Endodermal cell (in vitro differentiated cells): ENCODE results near the gene F2RL1. TPM values are rescaled to one million over a fixed set of nuclear protein-coding genes. Genes with fewer than 3 reads are reported as not detected.

Experiments used
- DNase-seq: peaks from one replicate; pipeline ENCODE4 v3.0.0-alpha.2; 2017
- H3K27ac ChIP-seq: 2 replicates; pipeline ENCODE4 v1.5.1; 2013; ENCODE audit warnings: mild to moderate bottlenecking, low read depth, low read length, moderate library complexity
- H3K27me3 ChIP-seq: 2 replicates; pipeline ENCODE4 v1.6.1; 2013; ENCODE audit warnings: mild to moderate bottlenecking, low read length, moderate library complexity; ENCODE audit not compliant: insufficient read depth, control insufficient read depth, poor library complexity, severe bottlenecking
- H3K36me3 ChIP-seq: 2 replicates; pipeline ENCODE4 v1.7.0; 2013; ENCODE audit warnings: mild to moderate bottlenecking, low read length, moderate library complexity; ENCODE audit not compliant: control insufficient read depth, insufficient read depth
- H3K4me1 ChIP-seq: one replicate; pipeline ENCODE4 v1.7.0; 2013; ENCODE audit warnings: low read length; ENCODE audit not compliant: control insufficient read depth, insufficient read depth
- H3K4me3 ChIP-seq: 2 replicates; pipeline ENCODE4 v1.5.1; 2013; ENCODE audit warnings: mild to moderate bottlenecking, low read length, moderate library complexity
- H3K9ac ChIP-seq: 2 replicates; pipeline ENCODE4 v1.6.1; 2013; ENCODE audit warnings: mild to moderate bottlenecking, low read length, moderate library complexity; ENCODE audit not compliant: poor library complexity, severe bottlenecking; ENCODE audit errors: extremely low read depth
- H3K9me3 ChIP-seq: 2 replicates; pipeline ENCODE4 v1.6.1; 2013; ENCODE audit warnings: mild to moderate bottlenecking, low read length, moderate library complexity; ENCODE audit not compliant: control insufficient read depth
- H3K27ac Mint-ChIP-seq: 2 replicates; pipeline ENCODE4 v1.8.0; 2020; ENCODE audit warnings: mixed read lengths
- H3K27me3 Mint-ChIP-seq: 2 replicates; pipeline ENCODE4 v1.8.0; 2021; ENCODE audit warnings: mild to moderate bottlenecking, mixed read lengths; ENCODE audit not compliant: insufficient read depth
- H3K36me3 Mint-ChIP-seq: 2 replicates; pipeline ENCODE4 v1.8.0; 2020; ENCODE audit warnings: low read depth, mixed read lengths
- H3K4me1 Mint-ChIP-seq: 2 replicates; pipeline ENCODE4 v1.8.0; 2020; ENCODE audit warnings: mixed read lengths
- H3K4me3 Mint-ChIP-seq: 2 replicates; pipeline ENCODE4 v1.8.0; 2020; ENCODE audit warnings: mild to moderate bottlenecking, moderate library complexity, mixed read lengths
- H3K9me3 Mint-ChIP-seq: 2 replicates; pipeline ENCODE4 v1.8.0; 2020; ENCODE audit warnings: mild to moderate bottlenecking, mixed read lengths
- WGBS, 2 experiments: methylation state at CpG; one replicate each; pipeline versions ENCODE4 v1.1.5 to v1.1.7; 2013; ENCODE audit warnings: missing lambda C conversion rate in 2 of 2, mixed read lengths in 1 of 2; ENCODE audit not compliant: insufficient coverage in 1 of 2, insufficient read length in 1 of 2; 5-methylcytosine and 5-hydroxymethylcytosine counted together
- total RNA-seq, 2 donors: library from RNA; stranded (reverse); fragmentation: NEBNext Ultra II Directional in 1 of 2; extraction: Animal tissue kit (Norgen Biotek cat#: 25700) in 1 of 2; gene quantifications; 2 replicates in 1 of 2; 3 replicates in 1 of 2; pipeline ENCODE4 v1.2.1, GENCODE V29; 2021
- TF ChIP-seq, protein P1 (sequence below): fragments of 200-600 bp; sonication (generic); conservative IDR thresholded peaks from 2 replicates; pipeline ENCODE4 v1.5.0; 2021; ENCODE audit warnings: antibody characterized with exemption, mild to moderate bottlenecking

F2RL1 gene
- total RNA-seq, 2 donors from 2014 or later: 13.4 to 18.2 TPM

GRCh38 chr5:76831110-76831452, 12.3 kb downstream of the F2RL1 start:
- Histone ChIP-seq H3K27ac (no peak overlapping the region), H3K4me3 (no peak overlapping the region), H3K9me3 (no peaks in the 10 kb centered on the region), H3K4me1 (no peaks in the 10 kb centered on the region), H3K27me3 (no peaks in the 10 kb centered on the region), H3K9ac (no peak overlapping the region), H3K36me3 (peaks cover 8% of the 10 kb centered on the region)
- Mint-ChIP-seq H3K27ac (no peak overlapping the region), H3K9me3 (no peaks in the 10 kb centered on the region), H3K27me3 (no peaks in the 10 kb centered on the region), H3K4me3 (no peak overlapping the region), H3K36me3 (peaks cover 17% of the 10 kb centered on the region), H3K4me1 (peaks cover 8% of the 10 kb centered on the region)
- peak; percentile 49 for DNase-seq
- TF ChIP-seq, protein P1, sequence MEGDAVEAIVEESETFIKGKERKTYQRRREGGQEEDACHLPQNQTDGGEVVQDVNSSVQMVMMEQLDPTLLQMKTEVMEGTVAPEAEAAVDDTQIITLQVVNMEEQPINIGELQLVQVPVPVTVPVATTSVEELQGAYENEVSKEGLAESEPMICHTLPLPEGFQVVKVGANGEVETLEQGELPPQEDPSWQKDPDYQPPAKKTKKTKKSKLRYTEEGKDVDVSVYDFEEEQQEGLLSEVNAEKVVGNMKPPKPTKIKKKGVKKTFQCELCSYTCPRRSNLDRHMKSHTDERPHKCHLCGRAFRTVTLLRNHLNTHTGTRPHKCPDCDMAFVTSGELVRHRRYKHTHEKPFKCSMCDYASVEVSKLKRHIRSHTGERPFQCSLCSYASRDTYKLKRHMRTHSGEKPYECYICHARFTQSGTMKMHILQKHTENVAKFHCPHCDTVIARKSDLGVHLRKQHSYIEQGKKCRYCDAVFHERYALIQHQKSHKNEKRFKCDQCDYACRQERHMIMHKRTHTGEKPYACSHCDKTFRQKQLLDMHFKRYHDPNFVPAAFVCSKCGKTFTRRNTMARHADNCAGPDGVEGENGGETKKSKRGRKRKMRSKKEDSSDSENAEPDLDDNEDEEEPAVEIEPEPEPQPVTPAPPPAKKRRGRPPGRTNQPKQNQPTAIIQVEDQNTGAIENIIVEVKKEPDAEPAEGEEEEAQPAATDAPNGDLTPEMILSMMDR: no peak
- WGBS, 2 experiments: 45 to 61% methylated on average over 2 of the region's 2 CpGs

DNA sequence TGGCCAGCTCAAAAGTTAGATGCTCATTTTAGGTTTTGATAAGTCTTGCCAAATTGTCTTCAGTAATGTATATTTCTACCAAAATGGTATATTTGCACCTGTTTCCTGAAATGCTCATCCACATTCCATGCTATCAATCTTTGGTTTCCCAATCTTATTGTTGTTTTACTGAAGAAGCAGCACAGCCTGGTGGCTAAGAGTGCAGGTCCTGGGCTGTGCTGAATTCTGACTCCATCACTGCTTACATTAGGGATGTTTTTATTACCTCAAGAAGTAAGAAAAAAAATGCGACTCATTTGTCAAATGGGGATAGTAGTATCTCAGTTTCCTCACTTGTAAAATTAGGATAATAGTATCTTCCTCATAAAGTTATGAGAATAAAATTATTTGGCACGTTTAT, 17.4 kb downstream of the F2RL1 start:
- H3K27ac ChIP-seq: no peak overlapping the region
- peaks cover 7% of the 10 kb centered on the region for H3K4me1 ChIP-seq
- no peaks in the 10 kb centered on the region for H3K9me3 ChIP-seq
- no peaks in the 10 kb centered on the region for H3K9me3 Mint-ChIP-seq
- no peak overlapping the region for H3K9ac ChIP-seq
- no peaks in the 10 kb centered on the region for H3K27me3 ChIP-seq
- no peaks in the 10 kb centered on the region for H3K27me3 Mint-ChIP-seq
- peaks cover 8% of the 10 kb centered on the region for H3K36me3 ChIP-seq
- no peak overlapping the region for H3K4me3 Mint-ChIP-seq
- H3K4me3 ChIP-seq: no peak overlapping the region
- H3K27ac Mint-ChIP-seq: no peak overlapping the region
- TF ChIP-seq, protein P1: no peak
- H3K4me1 Mint-ChIP-seq: peaks cover 13% of the 10 kb centered on the region
- H3K36me3 Mint-ChIP-seq: peaks cover 17% of the 10 kb centered on the region
- 72 to 100% methylated on average over 1 to 2 of the region's 2 CpGs for WGBS, 2 experiments
- no peak for DNase-seq

DNA sequence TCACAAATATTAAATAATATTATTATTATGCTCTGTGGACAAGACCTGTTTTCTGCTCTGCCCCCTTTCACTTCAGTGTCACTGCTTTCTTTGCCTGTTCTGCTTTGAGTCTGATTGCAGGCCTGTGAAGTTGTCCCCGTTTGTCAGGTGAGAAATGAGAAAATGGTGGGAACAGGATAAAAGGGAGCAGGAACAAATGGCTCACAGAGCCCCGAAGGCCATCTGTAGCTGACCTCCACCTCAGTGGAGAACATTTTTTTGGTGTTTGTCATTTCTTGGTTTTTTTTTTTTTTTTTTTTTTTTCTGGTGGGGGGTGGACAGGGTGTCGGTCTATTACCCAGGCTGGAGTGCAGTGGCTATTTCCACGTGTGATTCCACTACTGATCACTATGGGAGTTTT, 17.8 kb downstream of the F2RL1 start:
- H3K4me1 ChIP-seq: peaks cover 7% of the 10 kb centered on the region
- H3K27ac ChIP-seq: no peak overlapping the region
- Mint-ChIP-seq H3K36me3 (peaks cover 17% of the 10 kb centered on the region), H3K27ac (no peak overlapping the region), H3K27me3 (no peaks in the 10 kb centered on the region), H3K9me3 (no peaks in the 10 kb centered on the region), H3K4me3 (no peak overlapping the region), H3K4me1 (peaks cover 12% of the 10 kb centered on the region)
- peaks cover 8% of the 10 kb centered on the region for H3K36me3 ChIP-seq
- H3K9ac ChIP-seq: no peak overlapping the region
- no peaks in the 10 kb centered on the region for H3K27me3 ChIP-seq
- TF ChIP-seq, protein P1: no peak
- no peak overlapping the region for H3K4me3 ChIP-seq
- 83 to 92% methylated on average over 1 to 4 of the region's 4 CpGs for WGBS, 2 experiments
- H3K9me3 ChIP-seq: no peaks in the 10 kb centered on the region
- no peak for DNase-seq
